Measurements from ENCODE around the gene BDNF. TPM values are rescaled to one million over a fixed set of nuclear protein-coding genes. Genes with fewer than 3 reads are reported as not detected.

The BDNF gene
- total and polyA plus RNA-seq, 8 donors = 0.04 to 0.15 (median 0.09) TPM

GRCh38 chr11:27702811-27703210 lies 2.6 kb upstream of the BDNF start:
- Histone ChIP-seq H3K4me3 (no peak overlapping the region), H3K27ac (no peak overlapping the region), H3K36me3 (no peaks in the 10 kb centered on the region), H3K4me1 (peaks cover 4 to 15% (median 13%) of the 10 kb centered on the region in 3 donors), H3K9me3 (no peaks in the 10 kb centered on the region), H3K27me3 (peaks cover 0 to 28% (median 2%) of the 10 kb centered on the region in 4 donors)
- 32 to 35% methylated on average over 6 of the region's 6 CpGs for WGBS, 2 donors
- no peak for ATAC-seq
- DNase-seq = no peak
- no peak for FAIRE-seq
- intact Hi-C loops (cut with DNase I) = loop anchor here in 1 of 3 donors (5.0 to 10.0 kb wide), 2 partner anchors 822 to 1629 kb away; no protein-coding TSS in a partner anchor
- TF ChIP-seq, protein P1, sequence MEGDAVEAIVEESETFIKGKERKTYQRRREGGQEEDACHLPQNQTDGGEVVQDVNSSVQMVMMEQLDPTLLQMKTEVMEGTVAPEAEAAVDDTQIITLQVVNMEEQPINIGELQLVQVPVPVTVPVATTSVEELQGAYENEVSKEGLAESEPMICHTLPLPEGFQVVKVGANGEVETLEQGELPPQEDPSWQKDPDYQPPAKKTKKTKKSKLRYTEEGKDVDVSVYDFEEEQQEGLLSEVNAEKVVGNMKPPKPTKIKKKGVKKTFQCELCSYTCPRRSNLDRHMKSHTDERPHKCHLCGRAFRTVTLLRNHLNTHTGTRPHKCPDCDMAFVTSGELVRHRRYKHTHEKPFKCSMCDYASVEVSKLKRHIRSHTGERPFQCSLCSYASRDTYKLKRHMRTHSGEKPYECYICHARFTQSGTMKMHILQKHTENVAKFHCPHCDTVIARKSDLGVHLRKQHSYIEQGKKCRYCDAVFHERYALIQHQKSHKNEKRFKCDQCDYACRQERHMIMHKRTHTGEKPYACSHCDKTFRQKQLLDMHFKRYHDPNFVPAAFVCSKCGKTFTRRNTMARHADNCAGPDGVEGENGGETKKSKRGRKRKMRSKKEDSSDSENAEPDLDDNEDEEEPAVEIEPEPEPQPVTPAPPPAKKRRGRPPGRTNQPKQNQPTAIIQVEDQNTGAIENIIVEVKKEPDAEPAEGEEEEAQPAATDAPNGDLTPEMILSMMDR (IDR thresholded peaks at IDR 0.05) = no peak

DNA sequence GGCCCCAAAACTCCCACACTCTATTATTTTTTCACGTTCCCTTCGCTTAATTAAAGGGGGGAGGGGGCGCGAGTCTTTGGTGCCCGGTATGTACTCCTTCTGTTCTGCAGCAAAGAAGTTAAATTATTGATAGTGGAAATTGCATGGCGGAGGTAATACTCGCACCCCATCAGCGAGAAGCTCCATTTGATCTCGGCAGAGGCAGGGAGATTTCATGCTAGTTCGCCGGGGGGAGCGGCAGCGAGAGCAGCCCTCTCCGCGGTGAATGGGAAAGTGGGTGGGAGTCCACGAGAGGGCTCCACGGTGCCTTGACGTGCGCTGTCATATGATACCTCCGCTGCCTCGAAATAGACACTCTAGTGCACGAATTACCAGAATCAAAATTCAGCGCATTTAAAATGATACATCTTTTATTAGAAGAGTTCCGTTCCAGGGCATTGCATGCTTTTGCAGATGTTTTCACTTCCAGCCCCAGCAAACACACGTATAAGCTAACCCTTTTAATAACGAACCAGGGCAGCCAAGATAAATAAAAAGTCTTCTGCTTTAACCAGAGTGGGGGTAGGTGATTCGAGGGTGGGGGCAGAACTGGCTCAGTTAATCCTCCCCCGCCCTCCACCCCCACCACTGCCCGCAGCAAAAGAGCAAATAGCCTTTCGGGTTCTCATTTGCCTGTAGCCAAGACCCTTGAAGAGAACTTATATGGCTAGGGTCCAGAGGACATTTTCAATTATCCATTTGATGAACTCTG lies 1.3 kb upstream of the BDNF start:
- Histone ChIP-seq H3K4me3 (peak overlapping the region in 3 of 4 donors; percentile 27 to 60 (median 44)), H3K27ac (no peak overlapping the region), H3K27me3 (peaks cover 0 to 28% (median 8%) of the 10 kb centered on the region in 4 donors), H3K36me3 (no peaks in the 10 kb centered on the region), H3K4me1 (peaks cover 4 to 15% (median 13%) of the 10 kb centered on the region in 3 donors), H3K9me3 (no peaks in the 10 kb centered on the region)
- intact Hi-C loops (cut with DNase I) = loop anchor here in 1 of 3 donors (5.0 to 10.0 kb wide), 2 partner anchors 823 to 1631 kb away; no protein-coding TSS in a partner anchor
- DNase-seq (peak in 1 of 6 donors; percentile 53), FAIRE-seq (no peak), ATAC-seq (peak in 3 of 4 donors; percentile 11 to 42 (median 40))
- TF ChIP-seq, protein P1 (IDR thresholded peaks at IDR 0.05) = no peak
- 1 to 2% methylated on average over 30 of the region's 30 CpGs for WGBS, 2 donors

- TF ChIP-seq, protein P1 (IDR thresholded peaks at IDR 0.05) = no peak
- ATAC-seq (no peak), FAIRE-seq (no peak), DNase-seq (peak in 2 of 6 donors; percentile 64 to 80)
- intact Hi-C loops (cut with DNase I) = loop anchor here in 2 of 3 donors (5.0 to 10.0 kb wide), 5 partner anchors 825 to 1635 kb away; no protein-coding TSS in a partner anchor
- Histone ChIP-seq H3K4me1 (peaks cover 4 to 15% (median 13%) of the 10 kb centered on the region in 3 donors), H3K9me3 (no peaks in the 10 kb centered on the region), H3K27me3 (peaks cover 0 to 28% (median 8%) of the 10 kb centered on the region in 4 donors), H3K4me3 (peak overlapping the region; percentile 14 to 60 (median 36)), H3K27ac (no peak overlapping the region), H3K36me3 (no peaks in the 10 kb centered on the region)
- WGBS, 2 donors = 1% methylated on average over 21 to 28 of the region's 28 CpGs
These were observed 317 bp downstream of the BDNF start for GRCh38 chr11:27699926-27700350.

GRCh38 chr11:27699242-27699925 lies 871 bp downstream of the BDNF start:
- intact Hi-C loops (cut with DNase I) = loop anchor here in 1 of 3 donors (5.0 to 10.0 kb wide), 3 partner anchors 833 to 1635 kb away; no protein-coding TSS in a partner anchor
- Histone ChIP-seq H3K4me1 (peaks cover 4 to 15% (median 13%) of the 10 kb centered on the region in 3 donors), H3K36me3 (no peaks in the 10 kb centered on the region), H3K27ac (no peak overlapping the region), H3K27me3 (peaks cover 0 to 28% (median 8%) of the 10 kb centered on the region in 4 donors), H3K4me3 (peak overlapping the region in 3 of 4 donors; percentile 14 to 60 (median 44)), H3K9me3 (no peaks in the 10 kb centered on the region)
- ATAC-seq = peak; percentile 18 to 44 (median 30)
- 2% methylated on average over 30 of the region's 30 CpGs for WGBS, 2 donors
- DNase-seq = peak in 2 of 6 donors; percentile 58 to 66
- TF ChIP-seq, protein P1 (IDR thresholded peaks at IDR 0.05) = no peak
- FAIRE-seq = no peak

All from pancreas (tissue), 10 donors.